IPS DF 6.9 (cell line): Measurements from ENCODE around the gene SCIMP.

Source experiments
- DNase-seq: peaks from one replicate; pipeline ENCODE4 v3.0.0-alpha.2; 2013; ENCODE audit warnings: low read depth, low spot score
- H3K27ac ChIP-seq: one replicate; pipeline ENCODE4 v1.5.1; 2013; ENCODE audit warnings: low read length, control low read depth
- H3K27me3 ChIP-seq: 2 replicates; pipeline ENCODE4 v1.6.1; 2013; ENCODE audit warnings: mild to moderate bottlenecking, low read length; ENCODE audit not compliant: control insufficient read depth, insufficient read depth
- H3K36me3 ChIP-seq: 2 replicates; pipeline ENCODE4 v1.6.1; 2013; ENCODE audit warnings: low read length; ENCODE audit not compliant: control insufficient read depth, insufficient read depth
- H3K4me1 ChIP-seq: 2 replicates; pipeline ENCODE4 v1.6.1; 2013; ENCODE audit warnings: low read length; ENCODE audit not compliant: control insufficient read depth, insufficient read depth
- H3K4me3 ChIP-seq: 2 replicates; pipeline ENCODE4 v1.5.1; 2013; ENCODE audit warnings: mild to moderate bottlenecking, low read length
- H3K9me3 ChIP-seq: 2 replicates; pipeline ENCODE4 v1.6.1; 2013; ENCODE audit warnings: low read length, inconsistent platforms; ENCODE audit not compliant: control insufficient read depth, insufficient read depth
- WGBS: extraction: QIAGEN DNeasy Blood & Tissue Kit; methylation state at CpG from one replicate; pipeline ENCODE4 v1.1.7; 2013; ENCODE audit warnings: mixed read lengths, missing lambda C conversion rate; ENCODE audit not compliant: insufficient read length, insufficient coverage; 5-methylcytosine and 5-hydroxymethylcytosine counted together

The SCIMP gene

GRCh38 chr17:5210614-5211252 is 23.9 kb downstream of the SCIMP start:
- no CpG with 5 or more reads among the region's 8 CpGs for WGBS
- no peaks in the 10 kb centered on the region for H3K36me3 ChIP-seq
- no peaks in the 10 kb centered on the region for H3K4me1 ChIP-seq
- H3K9me3 ChIP-seq = no peaks in the 10 kb centered on the region
- no peak overlapping the region for H3K4me3 ChIP-seq
- H3K27me3 ChIP-seq = no peaks in the 10 kb centered on the region
- no peak overlapping the region for H3K27ac ChIP-seq
- DNase-seq = no peak

- no peak overlapping the region for H3K4me3 ChIP-seq
- WGBS = no CpG with 5 or more reads among the region's 5 CpGs
- no peaks in the 10 kb centered on the region for H3K27me3 ChIP-seq
- no peak overlapping the region for H3K27ac ChIP-seq
- no peaks in the 10 kb centered on the region for H3K36me3 ChIP-seq
- H3K4me1 ChIP-seq = no peaks in the 10 kb centered on the region
- DNase-seq = no peak
- H3K9me3 ChIP-seq = no peaks in the 10 kb centered on the region
Observed at GRCh38 chr17:5210091-5210490, 24.6 kb downstream of the SCIMP start.

- H3K27me3 ChIP-seq = no peaks in the 10 kb centered on the region
- H3K4me3 ChIP-seq = no peak overlapping the region
- no peaks in the 10 kb centered on the region for H3K9me3 ChIP-seq
- no peak overlapping the region for H3K27ac ChIP-seq
- H3K4me1 ChIP-seq = no peaks in the 10 kb centered on the region
- H3K36me3 ChIP-seq = no peaks in the 10 kb centered on the region
- no peak for DNase-seq
- no CpG with 5 or more reads among the region's 3 CpGs for WGBS
Observed at GRCh38 chr17:5209396-5209795, 25.3 kb downstream of the SCIMP start.

GRCh38 chr17:5203908-5204294 is 30.8 kb downstream of the SCIMP start:
- Histone ChIP-seq H3K27me3 (no peaks in the 10 kb centered on the region), H3K4me3 (no peak overlapping the region), H3K27ac (no peak overlapping the region), H3K4me1 (no peaks in the 10 kb centered on the region), H3K9me3 (no peaks in the 10 kb centered on the region), H3K36me3 (no peaks in the 10 kb centered on the region)
- DNase-seq = no peak
- no CpG with 5 or more reads among the region's 1 CpG for WGBS

- Histone ChIP-seq H3K36me3 (no peaks in the 10 kb centered on the region), H3K4me1 (no peaks in the 10 kb centered on the region), H3K4me3 (no peak overlapping the region), H3K27me3 (no peaks in the 10 kb centered on the region), H3K9me3 (no peaks in the 10 kb centered on the region), H3K27ac (no peak overlapping the region)
- DNase-seq = no peak
- no CpG with 5 or more reads among the region's 14 CpGs for WGBS
Observed at GRCh38 chr17:5203178-5203907, 31.3 kb downstream of the SCIMP start.

- no peaks in the 10 kb centered on the region for H3K9me3 ChIP-seq
- no peak overlapping the region for H3K4me3 ChIP-seq
- H3K27me3 ChIP-seq = no peaks in the 10 kb centered on the region
- no peaks in the 10 kb centered on the region for H3K36me3 ChIP-seq
- H3K27ac ChIP-seq = no peak overlapping the region
- H3K4me1 ChIP-seq = no peaks in the 10 kb centered on the region
- no CpG with 5 or more reads among the region's 8 CpGs for WGBS
- DNase-seq = no peak
Observed at GRCh38 chr17:5201011-5201410, 33.6 kb downstream of the SCIMP start.

- no CpG with 5 or more reads among the region's 2 CpGs for WGBS
- Histone ChIP-seq H3K4me3 (no peak overlapping the region), H3K4me1 (no peaks in the 10 kb centered on the region), H3K27me3 (no peaks in the 10 kb centered on the region), H3K27ac (no peak overlapping the region), H3K36me3 (no peaks in the 10 kb centered on the region), H3K9me3 (no peaks in the 10 kb centered on the region)
- no peak for DNase-seq
Observed at GRCh38 chr17:5200360-5200759, 34.3 kb downstream of the SCIMP start.

GRCh38 chr17:5198472-5198871 is 36.2 kb downstream of the SCIMP start:
- DNase-seq = no peak
- H3K4me3 ChIP-seq = no peak overlapping the region
- no peaks in the 10 kb centered on the region for H3K27me3 ChIP-seq
- WGBS = no CpG with 5 or more reads among the region's 7 CpGs
- H3K9me3 ChIP-seq = no peaks in the 10 kb centered on the region
- no peaks in the 10 kb centered on the region for H3K36me3 ChIP-seq
- H3K27ac ChIP-seq = no peak overlapping the region
- no peaks in the 10 kb centered on the region for H3K4me1 ChIP-seq

GRCh38 chr17:5194346-5194745 is 40.3 kb downstream of the SCIMP start:
- no peak for DNase-seq
- WGBS = 100% methylated on average over 1 of the region's 2 CpGs

GRCh38 chr17:5191541-5192417 is 42.9 kb downstream of the SCIMP start, which contains the start of gene ZNF594:
Gene ZNF594 (minus strand): TSS chr17:5191868. CDS start chr17:5184256, 7,612 bp downstream.
- peaks cover 2% of the 10 kb centered on the region; the same call in 1 of the 2 replicates for H3K9me3 ChIP-seq
- no peak within 1 kb of the TSS for H3K27ac ChIP-seq
- H3K36me3 ChIP-seq = peaks cover 3% of the 10 kb centered on the region; the same call in 1 of the 2 replicates
- WGBS = no CpG with 5 or more reads among the region's 82 CpGs
- DNase-seq = peak; percentile 77
- no peaks in the 10 kb centered on the region for H3K27me3 ChIP-seq
- peak within 1 kb of the TSS; percentile 70 for H3K4me3 ChIP-seq
- H3K4me1 ChIP-seq = no peaks in the 10 kb centered on the region

More at GRCh38 chr17:5194346-5194745, 40.3 kb downstream of the SCIMP start:
- no peaks in the 10 kb centered on the region for H3K9me3 ChIP-seq
- H3K36me3 ChIP-seq = peaks cover 2% of the 10 kb centered on the region; the same call in 1 of the 2 replicates
- H3K4me3 ChIP-seq = no peak overlapping the region
- H3K4me1 ChIP-seq = no peaks in the 10 kb centered on the region
- no peak overlapping the region for H3K27ac ChIP-seq
- no peaks in the 10 kb centered on the region for H3K27me3 ChIP-seq
